ENCODE results near the gene PDZRN4.

GRCh38 chr12:41348198-41348597 lies 160.1 kb downstream of the PDZRN4 start:
- TF ChIP-seq CTCF (conservative IDR thresholded peaks at IDR 0.05; ENCODE audit: low read depth, low read length) (no peak), MXI1 (IDR thresholded peaks at IDR 0.05; ENCODE audit: borderline replicate concordance, low read depth, low read length) (no peak)

Measured in IMR-90 (cell line).